ENCODE measurements around the gene AKR1C3.
"Not testable (repeated sequence)": the region's sequence is repeated elsewhere in the genome, so short reads cannot be mapped to it uniquely, and the experiment has no call there.

The AKR1C3 gene

GRCh38 chr10:5107860-5108526, 13.8 kb downstream of the AKR1C3 start:
- Histone ChIP-seq H3K36me3 (ENCODE audit: control insufficient read depth in 2 of 2, insufficient read depth in 2 of 2, low read length in 2 of 2) (peaks cover 0 to 7% of the 10 kb centered on the region in 2 donors), H3K27ac (ENCODE audit: low read length) (no peak overlapping the region), H3K4me1 (ENCODE audit: control insufficient read depth, insufficient read depth, low read length) (no peaks in the 10 kb centered on the region), H3K9ac (ENCODE audit: low read length in 2 of 2) (no peak overlapping the region), H3K9me3 (ENCODE audit: control insufficient read depth in 2 of 2, low read length in 2 of 2) (no peaks in the 10 kb centered on the region), H3K27me3 (ENCODE audit: control insufficient read depth in 1 of 2, insufficient read depth in 2 of 2, low read length in 2 of 2) (no peaks in the 10 kb centered on the region), H3K4me3 (ENCODE audit: low read length in 2 of 2) (no peak overlapping the region)

GRCh38 chr10:5108658-5109416, 14.6 kb downstream of the AKR1C3 start:
- H3K9ac ChIP-seq (ENCODE audit: low read length in 2 of 2): no peak overlapping the region
- H3K36me3 ChIP-seq (ENCODE audit: control insufficient read depth in 2 of 2, insufficient read depth in 2 of 2, low read length in 2 of 2): peaks cover 0 to 7% of the 10 kb centered on the region in 2 donors
- no peaks in the 10 kb centered on the region for H3K9me3 ChIP-seq (ENCODE audit: control insufficient read depth in 2 of 2, low read length in 2 of 2)
- no peaks in the 10 kb centered on the region for H3K27me3 ChIP-seq (ENCODE audit: control insufficient read depth in 1 of 2, insufficient read depth in 2 of 2, low read length in 2 of 2)
- no peak overlapping the region for H3K27ac ChIP-seq (ENCODE audit: low read length)
- no peak overlapping the region for H3K4me3 ChIP-seq (ENCODE audit: low read length in 2 of 2)
- H3K4me1 ChIP-seq (ENCODE audit: control insufficient read depth, insufficient read depth, low read length): no peaks in the 10 kb centered on the region

GRCh38 chr10:5109861-5110260, 15.6 kb downstream of the AKR1C3 start:
- H3K27ac ChIP-seq (ENCODE audit: low read length); H3K36me3 ChIP-seq (ENCODE audit: control insufficient read depth in 2 of 2, insufficient read depth in 2 of 2, low read length in 2 of 2); H3K9me3 ChIP-seq (ENCODE audit: control insufficient read depth in 2 of 2, low read length in 2 of 2); H3K4me3 ChIP-seq (ENCODE audit: low read length in 2 of 2); H3K9ac ChIP-seq (ENCODE audit: low read length in 2 of 2); H3K4me1 ChIP-seq (ENCODE audit: control insufficient read depth, insufficient read depth, low read length); H3K27me3 ChIP-seq (ENCODE audit: control insufficient read depth in 1 of 2, insufficient read depth in 2 of 2, low read length in 2 of 2): not testable (repeated sequence)

- no peak overlapping the region for H3K9ac ChIP-seq (ENCODE audit: low read length in 2 of 2)
- H3K27ac ChIP-seq (ENCODE audit: low read length): no peak overlapping the region
- no peak overlapping the region for H3K4me3 ChIP-seq (ENCODE audit: low read length in 2 of 2)
- no peaks in the 10 kb centered on the region for H3K9me3 ChIP-seq (ENCODE audit: control insufficient read depth in 2 of 2, low read length in 2 of 2)
- H3K4me1 ChIP-seq (ENCODE audit: control insufficient read depth, insufficient read depth, low read length): no peaks in the 10 kb centered on the region
- H3K36me3 ChIP-seq (ENCODE audit: control insufficient read depth in 2 of 2, insufficient read depth in 2 of 2, low read length in 2 of 2): no peaks in the 10 kb centered on the region
- H3K27me3 ChIP-seq (ENCODE audit: control insufficient read depth in 1 of 2, insufficient read depth in 2 of 2, low read length in 2 of 2): no peaks in the 10 kb centered on the region
Observed at GRCh38 chr10:5116621-5117020, 22.4 kb downstream of the AKR1C3 start.

GRCh38 chr10:5117026-5117425, 22.8 kb downstream of the AKR1C3 start:
- Histone ChIP-seq H3K27me3 (ENCODE audit: control insufficient read depth in 1 of 2, insufficient read depth in 2 of 2, low read length in 2 of 2) (no peaks in the 10 kb centered on the region), H3K27ac (ENCODE audit: low read length) (no peak overlapping the region), H3K36me3 (ENCODE audit: control insufficient read depth in 2 of 2, insufficient read depth in 2 of 2, low read length in 2 of 2) (no peaks in the 10 kb centered on the region)

GRCh38 chr10:5119997-5120396, 25.8 kb downstream of the AKR1C3 start:
- H3K4me3 ChIP-seq (ENCODE audit: low read length in 2 of 2); H3K27ac ChIP-seq (ENCODE audit: low read length); H3K9me3 ChIP-seq (ENCODE audit: control insufficient read depth in 2 of 2, low read length in 2 of 2); H3K36me3 ChIP-seq (ENCODE audit: control insufficient read depth in 2 of 2, insufficient read depth in 2 of 2, low read length in 2 of 2); H3K9ac ChIP-seq (ENCODE audit: low read length in 2 of 2); H3K27me3 ChIP-seq (ENCODE audit: control insufficient read depth in 1 of 2, insufficient read depth in 2 of 2, low read length in 2 of 2); H3K4me1 ChIP-seq (ENCODE audit: control insufficient read depth, insufficient read depth, low read length): not testable (repeated sequence)

More at GRCh38 chr10:5117026-5117425, 22.8 kb downstream of the AKR1C3 start:
- Histone ChIP-seq H3K4me1 (ENCODE audit: control insufficient read depth, insufficient read depth, low read length) (no peaks in the 10 kb centered on the region), H3K9ac (ENCODE audit: low read length in 2 of 2) (no peak overlapping the region), H3K9me3 (ENCODE audit: control insufficient read depth in 2 of 2, low read length in 2 of 2) (no peaks in the 10 kb centered on the region), H3K4me3 (ENCODE audit: low read length in 2 of 2) (no peak overlapping the region)

- H3K36me3 ChIP-seq (ENCODE audit: control insufficient read depth in 2 of 2, insufficient read depth in 2 of 2, low read length in 2 of 2): no peaks in the 10 kb centered on the region
- no peak overlapping the region for H3K9ac ChIP-seq (ENCODE audit: low read length in 2 of 2)
- no peak overlapping the region for H3K27ac ChIP-seq (ENCODE audit: low read length)
- no peak overlapping the region for H3K4me3 ChIP-seq (ENCODE audit: low read length in 2 of 2)
- peaks cover 0 to 4% of the 10 kb centered on the region in 2 donors for H3K27me3 ChIP-seq (ENCODE audit: control insufficient read depth in 1 of 2, insufficient read depth in 2 of 2, low read length in 2 of 2)
- peaks cover 0 to 3% of the 10 kb centered on the region in 2 donors for H3K9me3 ChIP-seq (ENCODE audit: control insufficient read depth in 2 of 2, low read length in 2 of 2)
- no peaks in the 10 kb centered on the region for H3K4me1 ChIP-seq (ENCODE audit: control insufficient read depth, insufficient read depth, low read length)
Observed at GRCh38 chr10:5123886-5124285, 29.7 kb downstream of the AKR1C3 start.

GRCh38 chr10:5125315-5126044, 31.3 kb downstream of the AKR1C3 start:
- Histone ChIP-seq H3K36me3 (ENCODE audit: control insufficient read depth in 2 of 2, insufficient read depth in 2 of 2, low read length in 2 of 2) (no peaks in the 10 kb centered on the region), H3K4me3 (ENCODE audit: low read length in 2 of 2) (no peak overlapping the region), H3K27me3 (ENCODE audit: control insufficient read depth in 1 of 2, insufficient read depth in 2 of 2, low read length in 2 of 2) (peaks cover 0 to 4% of the 10 kb centered on the region in 2 donors), H3K9me3 (ENCODE audit: control insufficient read depth in 2 of 2, low read length in 2 of 2) (peaks cover 0 to 3% of the 10 kb centered on the region in 2 donors), H3K9ac (ENCODE audit: low read length in 2 of 2) (no peak overlapping the region), H3K4me1 (ENCODE audit: control insufficient read depth, insufficient read depth, low read length) (no peaks in the 10 kb centered on the region), H3K27ac (ENCODE audit: low read length) (no peak overlapping the region)

GRCh38 chr10:5135581-5135980, 41.4 kb downstream of the AKR1C3 start:
- H3K9me3 ChIP-seq (ENCODE audit: control insufficient read depth in 2 of 2, low read length in 2 of 2): peaks cover 0 to 5% of the 10 kb centered on the region in 2 donors

GRCh38 chr10:5136468-5137087, 42.4 kb downstream of the AKR1C3 start:
- Histone ChIP-seq H3K36me3 (ENCODE audit: control insufficient read depth in 2 of 2, insufficient read depth in 2 of 2, low read length in 2 of 2) (no peaks in the 10 kb centered on the region), H3K4me3 (ENCODE audit: low read length in 2 of 2) (no peak overlapping the region), H3K4me1 (ENCODE audit: control insufficient read depth, insufficient read depth, low read length) (no peaks in the 10 kb centered on the region), H3K9ac (ENCODE audit: low read length in 2 of 2) (no peak overlapping the region), H3K9me3 (ENCODE audit: control insufficient read depth in 2 of 2, low read length in 2 of 2) (peaks cover 0 to 5% of the 10 kb centered on the region in 2 donors), H3K27ac (ENCODE audit: low read length) (no peak overlapping the region), H3K27me3 (ENCODE audit: control insufficient read depth in 1 of 2, insufficient read depth in 2 of 2, low read length in 2 of 2) (no peaks in the 10 kb centered on the region)

More at GRCh38 chr10:5135581-5135980, 41.4 kb downstream of the AKR1C3 start:
- H3K27me3 ChIP-seq (ENCODE audit: control insufficient read depth in 1 of 2, insufficient read depth in 2 of 2, low read length in 2 of 2): no peaks in the 10 kb centered on the region
- H3K4me3 ChIP-seq (ENCODE audit: low read length in 2 of 2): no peak overlapping the region
- no peak overlapping the region for H3K27ac ChIP-seq (ENCODE audit: low read length)
- H3K9ac ChIP-seq (ENCODE audit: low read length in 2 of 2): no peak overlapping the region
- no peaks in the 10 kb centered on the region for H3K36me3 ChIP-seq (ENCODE audit: control insufficient read depth in 2 of 2, insufficient read depth in 2 of 2, low read length in 2 of 2)
- H3K4me1 ChIP-seq (ENCODE audit: control insufficient read depth, insufficient read depth, low read length): no peaks in the 10 kb centered on the region
